Measurements from ENCODE around the gene SLC23A2.
"Not testable (repeated sequence)": the region's sequence is repeated elsewhere in the genome, so short reads cannot be mapped to it uniquely, and the experiment has no call there.

Gene SLC23A2

GRCh38 chr20:4897600-4897999 is 103.7 kb downstream of the SLC23A2 start:
- no peak for DNase-seq

- DNase-seq, result no peak
These were observed 104.3 kb downstream of the SLC23A2 start for GRCh38 chr20:4896971-4897497.

GRCh38 chr20:4896119-4896702 is 105.1 kb downstream of the SLC23A2 start:
- no peak for DNase-seq

GRCh38 chr20:4894981-4895381 is 106.3 kb downstream of the SLC23A2 start:
- no peak for DNase-seq

GRCh38 chr20:4894409-4894808 is 106.9 kb downstream of the SLC23A2 start:
- DNase-seq, result no peak

- no peak for DNase-seq
These were observed 107.6 kb downstream of the SLC23A2 start for GRCh38 chr20:4893709-4894108.

GRCh38 chr20:4891997-4892396 is 109.3 kb downstream of the SLC23A2 start:
- DNase-seq, result no peak

- no peak for DNase-seq
These were observed 110.0 kb downstream of the SLC23A2 start for GRCh38 chr20:4891190-4891763.

GRCh38 chr20:4889446-4889845 is 111.9 kb downstream of the SLC23A2 start:
- no peak for DNase-seq

GRCh38 chr20:4887586-4887985 is 113.7 kb downstream of the SLC23A2 start:
- DNase-seq, result no peak

GRCh38 chr20:4886771-4887527 is 114.4 kb downstream of the SLC23A2 start:
- DNase-seq, result no peak

- DNase-seq, result no peak
These were observed 115.4 kb downstream of the SLC23A2 start for GRCh38 chr20:4885877-4886276.

GRCh38 chr20:4883546-4883945 is 117.8 kb downstream of the SLC23A2 start:
- DNase-seq, result no peak

- no peak for DNase-seq
These were observed 118.3 kb downstream of the SLC23A2 start for GRCh38 chr20:4883051-4883450.

GRCh38 chr20:4881006-4881730 is 120.1 kb downstream of the SLC23A2 start:
- no peak for DNase-seq

- DNase-seq, result no peak
These were observed 121.3 kb downstream of the SLC23A2 start for GRCh38 chr20:4880051-4880450.

GRCh38 chr20:4878099-4878498 is 123.2 kb downstream of the SLC23A2 start:
- DNase-seq, result not testable (repeated sequence)

- no peak for DNase-seq
These were observed 124.6 kb downstream of the SLC23A2 start for GRCh38 chr20:4876731-4877130.

GRCh38 chr20:4876301-4876700 is 125.0 kb downstream of the SLC23A2 start:
- no peak for DNase-seq

- DNase-seq, result peak; percentile 25
These were observed 125.7 kb downstream of the SLC23A2 start for GRCh38 chr20:4875578-4876067.

- DNase-seq, result peak; percentile 63
These were observed 127.9 kb downstream of the SLC23A2 start for GRCh38 chr20:4873396-4873795.

GRCh38 chr20:4871486-4871885 is 129.8 kb downstream of the SLC23A2 start:
- no peak for DNase-seq

GRCh38 chr20:4870906-4871305 is 130.4 kb downstream of the SLC23A2 start:
- no peak for DNase-seq
